NCI-H69 (cell line): ENCODE data around the gene DRAXIN.

Experiments used
- DNase-seq: peaks from one replicate; lab custom pipeline; 2025; lab: John Stamatoyannopoulos, UW

The DRAXIN gene

DNA sequence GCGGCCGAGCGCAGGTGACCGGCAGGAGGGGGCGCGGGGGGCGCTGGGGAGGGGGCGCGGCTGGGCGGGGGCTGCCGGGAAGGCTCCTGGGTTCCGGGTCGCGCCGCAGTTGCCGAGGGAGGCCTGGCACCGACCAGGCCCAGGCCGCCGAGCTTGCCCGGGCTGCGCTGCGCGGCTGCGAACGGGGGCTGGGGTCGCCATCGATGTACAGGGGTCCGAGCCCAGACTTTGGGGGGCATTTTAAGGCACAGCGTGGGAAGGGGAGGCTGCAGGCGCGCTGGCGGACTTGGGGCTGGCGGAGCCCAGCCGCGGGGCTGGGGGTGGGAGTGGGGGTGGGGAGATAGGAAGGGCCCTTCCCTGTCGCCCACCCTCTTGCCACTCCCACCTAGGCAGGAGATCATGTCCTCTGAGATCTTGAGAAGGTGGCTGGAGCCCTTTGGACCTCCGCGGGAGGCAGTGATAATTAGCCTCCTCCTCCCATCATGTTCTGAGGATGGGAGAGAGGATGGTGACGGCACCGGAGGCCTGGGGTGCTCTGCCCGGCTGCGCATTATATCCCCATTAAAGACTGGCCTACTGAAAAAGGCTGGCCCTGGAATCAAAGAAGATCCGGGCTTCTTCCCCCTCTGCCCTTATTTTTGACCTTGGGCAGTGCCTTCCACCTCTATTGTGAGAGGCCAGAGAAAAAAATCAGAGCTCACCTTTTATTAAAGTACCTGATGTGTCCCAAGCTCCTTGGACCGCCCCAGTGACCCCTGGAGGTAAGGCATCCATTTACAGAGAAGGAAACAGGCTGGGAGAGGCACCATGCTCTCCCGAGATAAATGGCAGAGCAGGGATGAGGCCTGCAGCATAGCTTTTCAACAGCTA lies 36.3 kb upstream of the DRAXIN start:
- peak; percentile 24 for DNase-seq

GRCh38 chr1:11657654-11658053 lies 33.9 kb upstream of the DRAXIN start:
- DNase-seq, result no peak

DNA sequence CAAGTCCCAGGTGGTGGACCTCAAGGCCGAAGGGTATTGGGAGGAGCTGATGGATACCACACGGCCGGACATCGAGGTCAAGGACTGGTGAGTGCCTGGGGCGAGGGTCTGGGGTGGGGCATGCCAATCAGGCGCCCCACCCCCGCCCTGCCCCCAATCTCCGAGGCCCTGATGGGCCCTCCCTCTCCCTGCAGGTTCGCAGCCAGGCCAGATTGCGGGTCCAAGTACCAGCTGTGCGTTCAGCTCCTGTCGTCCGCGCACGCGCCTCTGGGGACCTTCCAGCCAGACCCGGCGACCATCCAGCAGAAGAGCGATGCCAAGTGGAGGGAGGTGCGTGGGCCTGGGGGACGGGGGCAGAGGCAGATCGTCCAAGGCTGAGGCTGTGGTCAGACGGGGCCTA lies 33.0 kb upstream of the DRAXIN start:
- no peak for DNase-seq

DNA sequence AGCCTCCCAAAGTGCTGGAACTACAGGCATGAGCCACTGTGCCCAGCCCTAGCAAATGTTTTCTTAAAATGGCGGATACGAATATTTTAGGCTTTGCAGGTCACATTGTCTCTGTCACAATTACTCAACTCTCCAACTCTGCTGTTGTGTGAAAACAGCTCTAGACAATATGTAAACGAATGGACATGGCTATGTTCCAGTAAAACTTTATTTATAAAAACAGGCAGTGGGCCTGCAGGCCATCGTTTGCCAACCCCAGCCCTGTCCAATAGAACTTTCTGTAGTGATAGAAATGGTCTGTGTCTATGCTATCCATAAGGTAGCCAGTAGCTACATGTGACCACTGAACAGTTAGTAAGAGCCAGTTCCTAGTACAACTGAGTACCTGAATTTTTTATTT lies 31.8 kb upstream of the DRAXIN start:
- DNase-seq, result no peak

- no peak for DNase-seq
Observed at GRCh38 chr1:11661103-11661502, 30.4 kb upstream of the DRAXIN start.

DNA sequence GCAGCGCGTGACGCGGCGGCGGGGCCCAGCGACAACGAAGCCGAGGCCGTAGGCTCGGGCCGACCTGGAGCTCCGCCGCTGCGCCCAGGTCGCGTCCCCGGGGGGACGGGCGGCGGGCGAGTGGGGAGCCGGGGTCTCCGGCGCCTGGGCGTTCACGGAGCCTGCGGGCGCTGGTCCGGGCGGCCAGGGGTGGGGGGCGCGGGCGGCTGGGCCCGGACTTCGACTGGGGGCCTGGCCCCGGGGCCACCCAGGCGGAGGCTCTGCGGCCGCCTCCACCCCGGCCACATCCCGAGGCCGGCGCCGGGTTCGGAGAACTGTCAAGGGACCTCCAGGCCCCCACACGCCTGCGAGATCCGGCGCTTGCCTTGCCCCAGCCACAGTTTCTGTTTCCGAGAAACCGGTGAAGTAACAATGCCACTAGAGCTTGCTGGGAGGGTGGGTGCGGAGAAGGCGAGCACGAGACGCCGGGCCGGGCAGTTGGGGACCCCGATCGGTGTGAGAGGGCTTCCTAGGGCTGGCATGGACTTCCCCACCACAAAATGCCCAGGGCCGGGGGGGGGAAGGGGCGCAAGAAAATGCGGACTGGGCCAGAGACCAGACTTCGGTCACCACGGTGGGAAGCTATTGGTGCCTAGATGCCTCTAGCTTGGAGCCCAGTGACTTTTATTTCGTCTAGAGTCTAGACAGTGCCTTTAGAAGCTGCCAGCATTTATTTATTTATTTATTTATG lies 27.0 kb upstream of the DRAXIN start:
- peak; percentile 50 for DNase-seq

DNA sequence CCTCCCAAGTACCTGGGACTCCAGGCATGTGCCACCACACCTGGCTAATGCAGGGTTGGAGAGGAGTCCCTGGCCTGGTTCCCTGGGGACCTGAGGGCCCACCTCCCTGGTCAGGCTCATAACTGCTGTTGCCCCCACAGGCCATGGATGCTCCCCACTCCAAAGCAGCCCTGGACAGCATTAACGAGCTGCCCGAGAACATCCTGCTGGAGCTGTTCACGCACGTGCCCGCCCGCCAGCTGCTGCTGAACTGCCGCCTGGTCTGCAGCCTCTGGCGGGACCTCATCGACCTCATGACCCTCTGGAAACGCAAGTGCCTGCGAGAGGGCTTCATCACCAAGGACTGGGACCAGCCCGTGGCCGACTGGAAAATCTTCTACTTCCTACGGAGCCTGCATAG lies 23.0 kb upstream of the DRAXIN start:
- DNase-seq, result no peak

- DNase-seq, result no peak
Observed at GRCh38 chr1:11670747-11671146, 20.8 kb upstream of the DRAXIN start.

DNA sequence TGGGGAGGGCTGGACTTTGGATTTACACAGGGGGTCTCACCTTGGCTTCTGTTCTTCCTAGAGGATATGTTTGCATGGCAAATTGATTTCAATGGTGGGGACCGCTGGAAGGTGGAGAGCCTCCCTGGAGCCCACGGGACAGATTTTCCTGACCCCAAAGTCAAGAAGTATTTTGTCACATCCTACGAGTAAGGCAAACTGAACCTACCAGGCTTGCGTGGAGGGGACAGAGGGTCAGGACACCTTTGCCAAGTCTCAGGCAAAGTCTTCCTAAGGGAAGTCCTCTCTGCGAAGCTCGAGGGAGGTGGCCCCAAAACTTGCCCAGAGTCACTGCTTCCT lies 20.3 kb upstream of the DRAXIN start:
- no peak for DNase-seq

DNA sequence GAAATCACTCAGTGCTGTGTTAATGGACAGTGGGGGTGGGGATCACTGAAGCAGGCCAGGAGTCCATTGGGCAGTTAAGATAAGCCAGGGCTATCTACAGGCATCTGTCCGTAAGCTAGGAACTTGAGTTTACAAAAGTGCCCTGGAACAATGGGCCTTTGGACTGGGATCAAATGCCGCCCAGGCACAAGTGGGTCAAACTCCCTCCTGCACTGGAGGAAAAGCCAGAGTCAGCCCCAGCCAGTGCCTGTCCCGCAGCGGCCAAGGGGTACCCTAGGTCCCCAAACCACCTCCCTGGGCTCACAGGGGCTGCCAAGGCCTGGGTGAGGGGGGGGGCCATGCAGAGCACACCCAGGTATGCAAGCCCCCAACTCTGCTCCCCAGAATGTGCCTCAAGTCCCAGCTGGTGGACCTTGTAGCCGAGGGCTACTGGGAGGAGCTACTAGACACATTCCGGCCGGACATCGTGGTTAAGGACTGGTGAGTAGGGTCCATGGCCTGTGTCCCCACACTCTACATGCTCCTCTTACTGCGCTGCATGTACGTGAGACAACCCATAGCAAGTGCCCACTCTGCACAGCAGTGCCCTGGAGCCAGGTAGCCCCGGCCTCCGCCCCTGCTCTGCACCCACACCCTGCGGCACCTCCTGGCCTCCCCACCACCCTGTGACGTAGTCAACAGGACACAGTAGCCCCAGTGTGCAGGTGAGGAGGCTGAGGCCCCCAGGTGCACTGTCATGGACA lies 19.8 kb upstream of the DRAXIN start:
- no peak for DNase-seq

DNA sequence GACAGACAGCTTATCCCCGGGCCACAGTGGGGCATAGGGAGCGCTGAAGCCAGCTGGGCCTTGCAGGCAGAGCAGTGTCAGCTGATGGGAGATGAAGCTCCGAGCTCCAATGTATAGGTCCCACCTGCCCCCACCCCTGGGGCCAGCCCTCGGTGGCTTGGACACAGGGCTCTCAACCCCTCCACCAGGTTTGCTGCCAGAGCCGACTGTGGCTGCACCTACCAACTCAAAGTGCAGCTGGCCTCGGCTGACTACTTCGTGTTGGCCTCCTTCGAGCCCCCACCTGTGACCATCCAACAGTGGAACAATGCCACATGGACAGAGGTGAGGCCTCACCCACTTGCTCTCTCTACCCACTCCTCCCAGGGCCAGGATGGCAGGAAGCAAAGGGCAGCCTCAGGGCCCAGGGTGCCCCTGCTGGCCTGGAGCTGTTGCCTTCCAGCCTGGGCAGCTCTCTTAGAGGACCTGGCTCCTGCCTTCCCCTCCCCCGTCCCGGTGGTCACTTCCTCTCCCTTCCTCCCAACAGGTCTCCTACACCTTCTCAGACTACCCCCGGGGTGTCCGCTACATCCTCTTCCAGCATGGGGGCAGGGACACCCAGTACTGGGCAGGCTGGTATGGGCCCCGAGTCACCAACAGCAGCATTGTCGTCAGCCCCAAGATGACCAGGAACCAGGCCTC lies 18.3 kb upstream of the DRAXIN start:
- no peak for DNase-seq

- no peak for DNase-seq
Observed at GRCh38 chr1:11674488-11674887, 17.0 kb upstream of the DRAXIN start.

GRCh38 chr1:11675325-11675724 lies 16.2 kb upstream of the DRAXIN start:
- no peak for DNase-seq

- no peak for DNase-seq
Observed at GRCh38 chr1:11676386-11677103, 15.0 kb upstream of the DRAXIN start.

DNA sequence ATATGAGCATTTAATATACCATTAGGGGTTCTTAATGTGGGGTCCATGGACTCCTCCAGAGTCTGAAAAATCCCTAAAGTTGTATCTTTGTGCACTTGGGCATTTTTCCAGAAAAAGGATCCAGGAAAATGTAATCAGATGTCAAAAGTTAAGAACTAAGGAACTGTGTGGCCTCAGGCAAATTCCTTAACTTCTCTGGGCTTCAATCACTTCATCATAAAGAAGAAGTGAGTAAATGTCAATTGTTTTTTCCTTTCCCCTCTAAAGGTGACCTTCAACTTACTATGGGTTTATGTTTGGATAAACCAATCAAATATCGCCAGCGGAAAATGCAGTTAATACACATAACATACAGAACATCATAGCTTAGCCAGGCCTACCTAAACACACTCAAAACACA lies 13.1 kb upstream of the DRAXIN start:
- no peak for DNase-seq

DNA sequence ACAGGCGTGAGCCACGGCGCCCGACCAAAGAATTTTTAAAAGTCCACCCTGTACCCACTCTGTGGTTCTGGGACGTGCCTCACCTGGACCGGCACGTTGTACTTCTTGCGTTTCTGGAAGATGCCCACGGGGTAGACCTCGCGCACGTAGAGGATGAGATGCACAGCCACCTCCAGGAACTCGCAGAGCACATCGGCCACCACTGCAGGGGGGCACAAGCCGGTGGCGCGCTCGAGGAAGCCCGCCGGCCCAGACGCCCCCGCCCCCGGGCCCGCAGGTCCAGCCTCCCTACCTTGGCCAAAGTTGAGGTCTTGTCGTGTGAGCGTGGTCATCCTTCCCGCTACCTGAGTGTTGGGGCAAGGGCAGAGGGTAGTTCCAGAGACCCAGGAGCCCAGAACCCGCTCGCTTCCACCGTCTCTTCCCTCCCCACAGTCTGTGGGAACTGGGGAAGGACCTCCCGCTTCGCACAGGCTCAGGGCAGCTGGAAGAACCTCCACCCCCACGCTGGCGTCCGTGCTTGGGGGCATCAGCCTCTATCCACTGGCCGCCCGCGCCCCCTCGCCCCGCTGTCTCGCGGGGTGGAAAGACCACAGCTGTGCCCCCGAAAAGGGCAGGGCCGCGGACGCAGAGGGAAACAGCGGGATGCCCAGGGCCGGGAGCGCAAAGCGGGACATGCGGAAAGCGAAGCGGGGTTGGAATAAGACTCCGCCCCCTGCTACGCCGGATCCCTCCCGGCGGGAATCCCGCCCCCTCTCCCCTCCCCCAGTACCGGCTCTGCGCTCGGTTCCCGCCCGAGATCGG lies 11.0 kb upstream of the DRAXIN start:
- peak; percentile 67 for DNase-seq

DNA sequence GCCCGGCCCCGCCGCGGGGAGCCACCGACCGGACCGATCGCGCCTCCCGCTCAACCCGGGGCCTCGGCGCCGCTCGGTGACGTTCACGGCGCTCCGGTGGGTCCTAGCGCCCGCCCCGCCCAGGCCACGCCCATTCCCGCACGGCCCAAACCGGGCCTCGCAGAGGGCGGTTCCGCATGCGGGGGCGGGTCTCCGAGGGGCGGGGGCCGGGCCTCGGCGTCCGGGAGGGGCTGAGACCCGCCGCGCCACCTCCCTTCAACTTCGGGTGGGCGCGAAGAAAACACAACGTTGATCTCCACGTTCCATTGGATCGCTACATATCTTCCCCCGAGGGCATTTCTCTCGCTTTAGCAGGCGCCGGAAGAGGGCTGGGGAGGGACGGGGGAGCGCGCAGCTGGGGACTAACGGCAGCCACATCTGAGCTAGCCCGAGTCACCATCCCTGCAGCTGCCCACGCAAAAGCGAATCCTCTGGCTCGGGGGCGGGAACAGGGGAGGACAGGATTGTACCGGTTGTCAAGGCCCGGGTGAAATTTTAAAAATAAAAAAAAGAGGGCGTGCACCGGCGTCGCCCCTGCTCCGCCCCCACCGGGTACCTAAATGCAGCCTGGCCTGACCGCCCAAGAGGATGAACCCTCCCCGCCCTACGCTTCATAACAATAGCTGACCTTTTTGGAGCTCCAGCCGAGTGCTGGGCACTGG lies 10.3 kb upstream of the DRAXIN start, which contains the start of gene MAD2L2:
Gene MAD2L2, minus strand, starts transcription at position 78 of the 701 bp plus-strand sequence. CDS start 547 bp downstream, outside the sequence.
- DNase-seq, result peak; percentile 96

DNA sequence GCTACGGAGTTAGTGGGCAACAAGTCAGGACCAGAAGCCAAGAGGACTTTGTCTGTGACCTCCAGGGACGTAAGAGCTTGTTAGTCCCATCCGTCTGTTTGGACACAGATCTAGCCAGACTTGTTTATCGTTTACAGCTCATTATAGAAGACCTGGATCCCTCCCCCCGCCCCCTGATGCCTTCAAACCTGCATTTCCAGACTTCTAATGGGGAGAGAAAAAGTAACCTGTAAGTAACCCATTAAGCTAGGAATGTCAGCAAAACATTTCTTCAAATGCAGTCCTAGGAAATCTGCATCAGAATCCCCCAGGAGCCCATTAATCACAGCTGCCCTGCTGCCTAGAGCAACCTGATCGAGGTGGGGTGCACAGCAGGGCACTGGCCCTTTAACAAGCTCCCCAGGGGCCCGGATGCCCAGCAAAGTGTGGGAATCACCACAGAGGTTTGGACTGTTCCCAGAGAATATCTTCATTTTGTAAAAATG lies 9.2 kb upstream of the DRAXIN start:
- DNase-seq, result peak; percentile 55

DNA sequence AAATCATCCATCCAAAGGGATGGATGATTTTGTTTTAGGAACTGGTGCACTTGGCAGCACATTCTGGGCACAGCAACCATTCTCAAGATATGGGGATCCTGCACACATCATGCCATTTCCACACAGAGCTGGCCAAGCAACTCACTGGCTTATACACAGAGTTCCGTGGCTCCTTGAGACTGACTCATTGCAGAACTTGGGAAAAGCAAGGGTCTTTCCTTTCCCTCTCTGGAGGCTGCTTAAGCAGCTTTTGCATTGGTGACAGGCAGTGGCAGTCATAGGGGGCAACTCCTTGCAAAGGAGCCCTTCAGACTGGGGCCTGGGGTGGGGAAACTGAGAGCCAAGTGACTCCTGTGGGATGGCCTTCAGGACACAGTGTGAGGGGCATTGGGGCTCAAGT lies 8.7 kb upstream of the DRAXIN start:
- DNase-seq, result no peak

- DNase-seq, result no peak
Observed at GRCh38 chr1:11684070-11684469, 7.4 kb upstream of the DRAXIN start.
